HG03095 (cell line): ENCODE data around the gene ESCO1.
"Not testable (repeated sequence)": the region's sequence is repeated elsewhere in the genome, so short reads cannot be mapped to it uniquely, and the experiment has no call there.

Experiments used
- ATAC-seq: cut with Tn5 transposase; IDR thresholded peaks from one replicate; pipeline ENCODE4 v1.9.1; 2021; ENCODE audit warnings: moderate library complexity; ENCODE audit not compliant: unreplicated experiment

Gene ESCO1

GRCh38 chr18:21600526-21601410 lies at the start of gene ESCO1:
TSS of gene ESCO1 (minus strand) at chr18:21600704. CDS start at chr18:21574843, 25,861 bp downstream.
- peak; percentile 82 for ATAC-seq

DNA sequence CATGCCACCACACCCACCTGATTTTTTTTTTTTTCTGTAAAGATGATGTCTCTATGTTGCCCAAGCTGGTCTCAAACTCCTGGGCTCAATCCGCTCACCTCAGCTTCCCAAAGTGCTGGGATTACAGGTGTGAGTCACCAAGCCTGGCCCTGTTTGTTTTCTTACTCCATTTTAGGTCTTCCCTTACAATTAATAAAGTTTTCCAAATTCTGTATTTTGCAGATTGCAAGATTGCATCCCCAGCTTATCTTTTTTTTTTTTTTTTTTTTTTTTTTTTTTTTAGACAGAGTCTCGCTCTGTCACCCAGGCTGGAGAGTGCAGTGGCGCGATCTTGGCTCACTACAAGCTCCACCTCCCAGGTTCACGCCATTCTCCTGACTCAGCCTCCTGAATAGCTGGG lies 39.9 kb upstream of the ESCO1 start:
- ATAC-seq = not testable (repeated sequence)

GRCh38 chr18:21638822-21639221 lies 38.3 kb upstream of the ESCO1 start:
- ATAC-seq = no peak

- ATAC-seq = no peak
Observed at GRCh38 chr18:21636769-21637168, 36.3 kb upstream of the ESCO1 start.

DNA sequence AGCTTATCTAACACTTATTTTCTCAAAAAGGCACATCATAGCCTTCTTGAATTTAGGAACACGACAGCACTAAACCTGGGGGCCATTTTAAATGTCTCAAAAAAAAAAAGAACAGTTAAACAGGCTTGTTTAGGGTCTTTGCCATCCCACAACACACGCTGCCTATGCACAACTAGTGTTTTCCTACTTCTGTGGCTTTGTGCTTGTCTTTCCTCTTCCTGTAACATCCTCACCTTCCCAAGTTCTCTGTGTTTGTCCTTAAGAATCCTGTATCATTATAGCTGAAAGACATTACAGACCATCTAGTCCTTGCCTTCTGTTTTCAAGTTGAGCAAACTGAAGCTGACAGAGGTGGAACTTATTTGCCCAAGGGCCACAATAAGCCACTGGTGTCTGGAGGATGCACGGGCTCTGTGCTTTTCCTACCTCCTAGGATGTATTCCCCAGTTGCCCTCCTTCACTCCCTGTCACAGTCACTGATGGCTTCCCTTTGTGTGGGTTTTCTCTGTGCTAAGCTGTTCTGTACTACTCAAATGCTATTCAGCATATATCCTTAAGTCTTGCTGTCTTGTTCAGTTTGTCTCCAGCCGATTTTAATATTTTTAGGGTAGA lies 34.2 kb upstream of the ESCO1 start:
- ATAC-seq = no peak

DNA sequence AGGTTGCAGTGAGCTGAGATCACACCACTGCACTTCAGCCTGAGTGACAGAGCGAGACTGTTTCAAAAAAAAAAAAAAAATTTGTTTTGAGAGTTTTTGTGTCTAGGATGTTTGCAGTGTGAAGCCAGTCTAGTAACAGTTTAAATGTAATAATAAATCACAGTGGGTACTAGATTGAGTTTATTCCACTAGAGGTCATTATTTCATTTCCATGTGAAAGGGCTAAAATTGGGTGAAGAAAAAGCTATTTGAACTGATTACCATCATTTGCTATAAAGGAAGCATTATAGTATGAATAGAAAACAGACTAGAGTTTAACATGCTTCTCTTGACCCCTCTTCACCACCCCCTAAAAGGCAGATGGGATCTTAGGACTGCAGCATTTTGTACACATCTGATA lies 31.9 kb upstream of the ESCO1 start:
- no peak for ATAC-seq

DNA sequence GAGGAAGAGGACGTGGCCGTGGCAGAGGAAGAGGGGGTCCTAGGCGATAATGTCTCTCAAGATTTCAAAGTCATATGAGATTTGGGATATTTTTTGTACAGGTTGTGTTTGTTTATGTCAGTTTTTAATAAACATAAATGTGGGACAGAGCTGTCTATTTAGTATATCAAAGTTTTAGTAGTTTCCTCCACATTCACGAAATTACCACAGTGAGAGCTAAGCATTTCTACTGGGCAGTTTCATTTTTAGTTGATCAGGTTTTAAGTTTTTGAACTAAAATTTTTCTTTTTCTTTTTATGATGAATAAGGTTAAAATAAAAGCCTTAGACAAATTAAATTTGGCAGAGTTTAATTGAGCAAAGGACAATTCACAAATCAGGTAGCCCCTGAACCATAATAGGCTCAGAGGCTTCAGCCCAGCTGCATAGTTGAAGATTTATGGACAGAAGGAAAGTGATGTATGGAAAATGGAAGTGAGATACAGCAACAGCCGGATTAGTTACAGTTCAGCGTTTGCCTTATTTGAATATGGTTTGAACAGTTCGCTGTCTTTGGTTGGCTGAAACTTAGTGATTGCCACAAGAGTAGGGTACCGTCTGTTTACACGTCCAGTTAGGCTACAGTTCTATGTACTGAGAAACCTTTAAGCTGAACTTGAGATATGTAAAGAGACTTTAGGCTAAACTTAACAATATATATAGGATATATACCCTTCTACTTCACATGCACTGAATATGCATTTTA lies 28.8 kb upstream of the ESCO1 start:
- peak; percentile 96 for ATAC-seq

GRCh38 chr18:21621640-21622039 lies 21.1 kb upstream of the ESCO1 start:
- not testable (repeated sequence) for ATAC-seq

GRCh38 chr18:21612125-21613039 lies 11.9 kb upstream of the ESCO1 start, which contains the start of gene SNRPD1:
TSS of gene SNRPD1 (plus strand) at chr18:21612314. CDS start at chr18:21612430, 116 bp downstream.
- peak; percentile 99 for ATAC-seq

GRCh38 chr18:21611401-21612124 lies 11.1 kb upstream of the ESCO1 start:
- ATAC-seq = peak; percentile 2

DNA sequence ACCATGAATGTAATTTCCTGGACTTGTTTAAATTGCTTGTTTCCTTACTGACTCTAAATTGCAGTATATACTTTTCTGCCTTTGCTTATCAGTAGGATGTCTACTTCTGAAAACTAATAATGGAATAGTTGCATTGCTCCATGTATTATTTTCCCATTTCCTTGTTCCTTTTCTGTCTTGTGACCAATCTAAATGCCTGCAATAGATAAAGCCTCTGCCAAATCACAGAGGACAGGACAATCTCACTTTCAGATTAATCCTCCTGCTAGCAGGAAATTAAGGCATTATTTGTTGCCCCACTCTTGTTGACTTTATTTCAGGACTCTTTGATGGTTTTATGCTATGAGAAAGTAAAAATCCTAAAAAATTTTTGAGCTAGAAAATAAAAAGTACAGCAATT lies 4.7 kb upstream of the ESCO1 start:
- no peak for ATAC-seq

GRCh38 chr18:21604671-21605070 lies 4.2 kb upstream of the ESCO1 start:
- no peak for ATAC-seq

- ATAC-seq = no peak
Observed at GRCh38 chr18:21602299-21602587, 1.7 kb upstream of the ESCO1 start.

GRCh38 chr18:21599585-21600525 lies 649 bp downstream of the ESCO1 start:
- peak; percentile 38 for ATAC-seq

DNA sequence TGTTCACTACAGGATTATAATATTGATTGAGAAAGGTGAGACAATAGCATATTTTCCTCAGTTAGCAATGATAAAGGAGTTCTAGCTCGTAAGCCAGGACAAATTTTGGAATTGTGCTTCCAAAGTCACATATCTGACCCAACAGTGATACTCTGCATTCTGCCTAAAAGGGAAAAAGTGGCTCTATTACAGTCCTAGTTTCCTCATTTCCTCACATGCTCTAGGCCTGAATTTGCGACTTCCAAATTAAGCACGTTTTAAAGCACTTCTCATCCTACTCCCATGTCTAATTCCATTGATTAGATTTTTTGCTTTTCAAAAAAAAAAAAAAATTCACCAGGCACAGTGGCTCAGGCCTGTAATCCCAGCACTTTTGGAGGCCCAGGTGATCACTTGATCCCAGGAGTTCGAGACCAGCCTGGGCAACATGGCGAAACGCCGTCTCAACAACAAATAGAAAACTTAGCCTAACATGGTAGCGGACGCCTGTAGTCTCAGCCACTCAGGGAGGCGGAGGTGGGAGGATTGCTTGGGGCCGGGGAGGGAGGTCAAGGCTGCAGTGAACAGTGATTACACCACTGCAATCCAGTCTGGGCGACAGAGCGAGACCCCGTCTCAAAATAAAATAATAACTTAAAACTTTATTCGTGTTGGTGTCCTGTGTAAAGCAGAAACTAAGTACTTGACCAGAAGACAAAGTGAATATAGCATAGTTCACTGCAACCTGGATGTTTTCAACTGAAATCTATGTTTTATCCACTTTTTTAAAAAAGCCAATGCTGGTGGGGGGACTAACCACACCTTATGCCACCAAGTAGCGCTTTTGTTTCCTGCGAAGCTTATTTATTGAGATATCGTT lies 1.5 kb downstream of the ESCO1 start:
- no peak for ATAC-seq

- no peak for ATAC-seq
Observed at GRCh38 chr18:21597620-21598019, 2.9 kb downstream of the ESCO1 start.

- no peak for ATAC-seq
Observed at GRCh38 chr18:21593540-21594257, 6.8 kb downstream of the ESCO1 start.
